GM12873 (cell line): ENCODE measurements around the gene AHCYL2.

ENCODE experiments used
- CTCF ChIP-seq: IDR thresholded peaks from 2 replicates; pipeline ENCODE4 v1.5.1; 2012; ENCODE audit warnings: low read depth, mild to moderate bottlenecking, moderate library complexity, low read length, control low read depth; ENCODE audit not compliant: insufficient read depth; ENCODE audit errors: missing control alignments

Gene AHCYL2

DNA sequence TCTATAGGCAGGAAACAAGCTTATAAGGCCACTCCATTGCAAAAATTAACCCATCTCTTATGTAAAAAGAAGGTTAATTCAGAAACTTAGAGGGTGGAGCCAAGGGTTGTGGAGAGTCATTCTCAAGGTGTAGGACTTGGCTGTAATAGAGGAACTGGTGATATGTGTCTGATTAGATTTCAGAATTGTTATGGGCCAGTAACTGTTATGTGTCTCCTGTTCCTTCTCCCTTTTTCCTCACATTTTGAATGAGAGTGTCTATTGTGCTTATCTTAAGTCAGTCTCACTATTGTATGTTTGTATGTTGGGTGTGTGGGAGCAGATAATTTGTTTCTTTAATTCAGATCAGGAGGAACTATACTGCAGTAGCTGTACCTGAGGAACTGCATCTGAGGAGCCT is 49.1 kb downstream of the AHCYL2 start:
- no peak for TF ChIP-seq CTCF

DNA sequence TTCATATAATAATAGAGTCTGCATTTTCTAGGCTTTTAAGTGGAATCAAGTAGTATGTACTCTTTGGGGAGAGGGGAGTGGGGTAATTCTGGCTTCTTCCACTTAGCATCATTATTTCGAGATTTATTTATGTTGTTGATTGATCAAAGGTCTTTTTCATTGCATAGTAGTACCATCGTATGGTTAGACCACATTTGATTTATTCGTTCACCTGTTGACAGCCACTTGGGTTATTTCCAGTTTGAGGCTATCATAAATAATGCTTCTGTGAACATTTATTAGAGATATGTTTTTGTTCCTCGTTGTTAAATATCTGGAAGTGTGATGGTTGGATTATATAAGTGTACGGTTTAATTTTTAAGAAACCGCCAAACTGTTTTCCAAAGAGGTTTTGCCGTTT is 52.8 kb downstream of the AHCYL2 start:
- no peak for TF ChIP-seq CTCF

DNA sequence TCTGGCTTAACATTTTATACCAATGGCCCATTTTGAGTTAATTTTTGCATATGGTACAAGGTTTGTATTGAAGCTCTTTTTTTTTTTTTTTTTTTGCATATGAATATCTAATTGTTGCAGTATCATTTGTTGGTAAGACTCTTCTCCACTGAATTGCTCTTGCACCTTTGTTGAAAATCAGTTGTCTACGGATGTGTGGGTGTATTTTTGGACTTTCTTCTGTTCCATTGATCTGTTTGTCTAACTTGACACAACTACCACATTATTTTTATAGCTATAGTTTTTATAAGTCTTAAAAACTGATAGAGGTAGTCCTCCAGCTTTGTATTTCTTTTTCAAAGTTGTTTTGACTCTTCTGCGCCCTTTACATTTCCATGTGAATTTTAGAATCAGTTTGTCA is 53.9 kb downstream of the AHCYL2 start:
- no peak for TF ChIP-seq CTCF

GRCh38 chr7:129279757-129280156 is 54.9 kb downstream of the AHCYL2 start:
- no peak for TF ChIP-seq CTCF

DNA sequence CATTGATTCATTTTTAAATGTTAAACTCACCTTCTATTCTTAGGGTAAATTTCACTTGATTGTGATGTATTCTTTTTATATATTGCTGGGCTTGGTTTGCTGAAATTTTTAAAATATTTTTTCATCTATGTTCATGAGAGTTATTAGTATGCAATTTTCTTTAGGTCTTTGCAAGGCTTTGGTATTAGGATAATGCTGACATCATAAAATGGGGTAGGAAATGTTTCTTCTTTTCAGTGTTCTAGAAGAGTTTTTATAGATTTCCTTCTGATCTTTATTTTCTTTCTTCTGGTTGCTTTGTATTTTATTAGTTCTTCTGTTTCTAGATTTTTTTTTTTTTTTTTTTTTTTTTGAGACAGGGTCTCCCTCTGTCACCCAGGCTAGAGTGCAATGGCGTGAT is 56.3 kb downstream of the AHCYL2 start:
- no peak for TF ChIP-seq CTCF

- TF ChIP-seq CTCF: no peak
Observed at GRCh38 chr7:129282865-129283264, 58.0 kb downstream of the AHCYL2 start.

GRCh38 chr7:129283936-129284335 is 59.1 kb downstream of the AHCYL2 start:
- no peak for TF ChIP-seq CTCF
